ENCODE measurements around the gene FAH. TPM values are rescaled to one million over a fixed set of nuclear protein-coding genes. Genes with fewer than 3 reads are reported as not detected.

Gene FAH
- total RNA-seq, 1 donor, result 27.2 TPM

DNA sequence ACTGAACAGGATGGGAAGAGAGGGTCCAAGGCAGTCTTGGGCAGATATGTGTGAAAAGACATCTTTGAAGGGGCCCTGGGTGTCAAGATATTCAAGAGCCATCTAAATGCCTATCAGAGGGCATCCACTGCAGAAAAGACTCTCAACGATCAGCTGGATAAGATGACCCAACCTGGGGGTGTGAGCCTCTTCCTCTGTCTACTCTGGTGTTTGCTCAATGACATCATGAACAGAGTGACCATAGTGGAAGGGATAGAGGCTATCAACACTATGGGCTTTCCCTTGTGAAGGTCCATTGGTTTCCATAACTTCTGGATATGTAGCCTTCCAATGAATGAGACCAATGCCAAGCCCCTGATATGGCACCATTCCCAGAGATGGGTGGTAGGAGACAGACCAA lies 42.1 kb downstream of the FAH start:
- no peak overlapping the region for H3K4me3 ChIP-seq (ENCODE audit: low read depth, low read length)
- DNase-seq (ENCODE audit: low read depth), result no peak
- TF ChIP-seq, protein P1, sequence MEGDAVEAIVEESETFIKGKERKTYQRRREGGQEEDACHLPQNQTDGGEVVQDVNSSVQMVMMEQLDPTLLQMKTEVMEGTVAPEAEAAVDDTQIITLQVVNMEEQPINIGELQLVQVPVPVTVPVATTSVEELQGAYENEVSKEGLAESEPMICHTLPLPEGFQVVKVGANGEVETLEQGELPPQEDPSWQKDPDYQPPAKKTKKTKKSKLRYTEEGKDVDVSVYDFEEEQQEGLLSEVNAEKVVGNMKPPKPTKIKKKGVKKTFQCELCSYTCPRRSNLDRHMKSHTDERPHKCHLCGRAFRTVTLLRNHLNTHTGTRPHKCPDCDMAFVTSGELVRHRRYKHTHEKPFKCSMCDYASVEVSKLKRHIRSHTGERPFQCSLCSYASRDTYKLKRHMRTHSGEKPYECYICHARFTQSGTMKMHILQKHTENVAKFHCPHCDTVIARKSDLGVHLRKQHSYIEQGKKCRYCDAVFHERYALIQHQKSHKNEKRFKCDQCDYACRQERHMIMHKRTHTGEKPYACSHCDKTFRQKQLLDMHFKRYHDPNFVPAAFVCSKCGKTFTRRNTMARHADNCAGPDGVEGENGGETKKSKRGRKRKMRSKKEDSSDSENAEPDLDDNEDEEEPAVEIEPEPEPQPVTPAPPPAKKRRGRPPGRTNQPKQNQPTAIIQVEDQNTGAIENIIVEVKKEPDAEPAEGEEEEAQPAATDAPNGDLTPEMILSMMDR (IDR thresholded peaks at IDR 0.05; ENCODE audit: insufficient read depth, low read depth, low read length), result no peak

DNA sequence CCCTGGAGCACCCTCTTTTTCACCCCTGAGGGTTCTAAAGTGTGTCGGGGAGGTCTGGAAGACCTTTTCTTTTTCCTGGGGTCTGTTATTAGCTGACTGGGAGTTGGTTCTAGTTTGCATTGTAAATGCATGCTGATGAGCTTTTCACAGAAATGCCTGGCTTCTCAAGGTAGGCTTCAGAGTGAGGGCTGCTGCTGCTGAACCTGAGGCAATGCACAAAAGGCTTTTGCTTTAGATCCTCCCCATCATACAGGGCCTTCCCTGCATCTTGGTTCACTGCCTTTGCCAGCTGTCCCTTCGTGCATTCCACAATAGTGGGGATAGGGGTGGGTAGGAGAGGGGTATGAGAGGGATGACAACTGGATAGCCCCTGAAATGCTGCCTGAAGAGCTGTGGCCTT lies 46.6 kb downstream of the FAH start:
- TF ChIP-seq, protein P1 (IDR thresholded peaks at IDR 0.05; ENCODE audit: insufficient read depth, low read depth, low read length), result no peak
- H3K4me3 ChIP-seq (ENCODE audit: low read depth, low read length), result no peak overlapping the region
- DNase-seq (ENCODE audit: low read depth), result no peak

DNA sequence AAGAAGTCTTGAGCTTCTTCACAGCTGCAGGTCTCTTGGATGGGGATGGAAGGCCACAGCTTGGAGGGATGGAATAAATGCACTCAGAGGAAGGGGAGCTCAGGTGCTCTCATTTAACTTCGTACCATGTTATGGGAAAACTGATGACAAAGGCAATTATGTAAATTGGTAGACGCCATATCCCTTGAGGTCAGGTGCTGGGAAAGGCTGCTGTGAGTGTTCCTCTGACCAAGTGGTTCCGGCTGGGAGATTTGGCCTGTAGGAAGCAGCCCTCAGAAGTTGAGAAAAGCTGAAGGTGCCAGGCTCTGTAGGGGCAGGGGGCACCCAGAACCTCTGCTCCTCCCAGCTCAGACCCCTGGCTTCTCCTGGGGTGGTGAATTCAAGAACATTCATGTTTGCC lies 47.1 kb downstream of the FAH start:
- DNase-seq (ENCODE audit: low read depth), result no peak

DNA sequence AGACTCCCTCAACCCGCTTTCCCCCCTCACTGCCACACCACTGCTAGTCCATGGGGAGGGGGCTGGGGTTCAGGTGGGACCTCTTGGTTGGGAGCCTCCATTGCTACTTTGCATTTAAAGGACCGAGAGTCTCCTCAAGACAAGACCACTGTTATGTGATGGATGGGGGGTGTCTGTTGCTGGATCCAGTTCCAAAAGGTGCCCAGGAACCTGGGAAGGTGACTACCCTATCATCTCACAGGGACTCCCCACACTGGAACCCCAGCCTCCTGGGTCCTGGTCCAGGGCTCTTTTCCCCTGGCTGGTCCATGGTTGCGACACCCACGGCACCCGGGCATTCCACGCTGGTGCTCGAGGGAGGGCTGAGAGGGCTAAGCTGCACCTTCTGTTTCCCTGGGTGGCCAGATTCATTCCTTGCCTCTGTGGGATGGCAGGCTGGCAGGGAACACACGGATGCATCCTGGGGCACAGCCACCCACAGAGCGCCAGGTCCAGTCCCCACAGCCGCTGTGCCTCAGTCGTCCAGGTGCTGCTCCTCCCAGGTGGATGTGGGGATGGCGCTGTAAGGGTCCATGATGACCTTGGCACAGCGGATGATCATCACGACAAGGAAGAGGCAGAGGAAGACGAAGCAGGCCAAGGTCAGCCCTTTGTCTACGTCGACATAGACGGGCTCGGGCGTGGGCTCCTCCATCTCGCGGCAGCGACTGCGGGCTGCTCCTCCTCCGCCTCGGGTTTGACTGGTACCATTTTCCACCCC lies 48.6 kb downstream of the FAH start:
- no peak for DNase-seq (ENCODE audit: low read depth)
- TF ChIP-seq, protein P1 (IDR thresholded peaks at IDR 0.05; ENCODE audit: insufficient read depth, low read depth, low read length), result no peak
- no peak overlapping the region for H3K4me3 ChIP-seq (ENCODE audit: low read depth, low read length)

More for the DNA sequence above, 47.1 kb downstream of the FAH start:
- H3K4me3 ChIP-seq (ENCODE audit: low read depth, low read length), result no peak overlapping the region
- TF ChIP-seq, protein P1 (IDR thresholded peaks at IDR 0.05; ENCODE audit: insufficient read depth, low read depth, low read length), result no peak

DNA sequence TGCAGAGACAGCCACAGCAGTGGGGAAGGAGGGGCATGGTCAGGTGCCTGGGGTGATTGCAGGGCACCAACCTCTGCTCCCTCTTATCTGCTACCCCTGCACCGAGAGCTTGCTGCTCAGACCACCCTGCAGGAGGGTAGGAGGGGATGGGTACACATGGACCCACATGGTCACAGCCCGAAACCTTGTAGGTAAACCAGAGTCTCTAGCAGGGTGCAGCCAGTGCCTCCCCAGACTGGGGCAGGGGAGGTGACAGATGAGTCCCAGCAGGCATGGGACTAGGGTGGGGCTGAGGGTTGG lies 49.2 kb downstream of the FAH start:
- no peak for DNase-seq (ENCODE audit: low read depth)
- TF ChIP-seq, protein P1 (IDR thresholded peaks at IDR 0.05; ENCODE audit: insufficient read depth, low read depth, low read length), result no peak
- H3K4me3 ChIP-seq (ENCODE audit: low read depth, low read length), result no peak overlapping the region

DNA sequence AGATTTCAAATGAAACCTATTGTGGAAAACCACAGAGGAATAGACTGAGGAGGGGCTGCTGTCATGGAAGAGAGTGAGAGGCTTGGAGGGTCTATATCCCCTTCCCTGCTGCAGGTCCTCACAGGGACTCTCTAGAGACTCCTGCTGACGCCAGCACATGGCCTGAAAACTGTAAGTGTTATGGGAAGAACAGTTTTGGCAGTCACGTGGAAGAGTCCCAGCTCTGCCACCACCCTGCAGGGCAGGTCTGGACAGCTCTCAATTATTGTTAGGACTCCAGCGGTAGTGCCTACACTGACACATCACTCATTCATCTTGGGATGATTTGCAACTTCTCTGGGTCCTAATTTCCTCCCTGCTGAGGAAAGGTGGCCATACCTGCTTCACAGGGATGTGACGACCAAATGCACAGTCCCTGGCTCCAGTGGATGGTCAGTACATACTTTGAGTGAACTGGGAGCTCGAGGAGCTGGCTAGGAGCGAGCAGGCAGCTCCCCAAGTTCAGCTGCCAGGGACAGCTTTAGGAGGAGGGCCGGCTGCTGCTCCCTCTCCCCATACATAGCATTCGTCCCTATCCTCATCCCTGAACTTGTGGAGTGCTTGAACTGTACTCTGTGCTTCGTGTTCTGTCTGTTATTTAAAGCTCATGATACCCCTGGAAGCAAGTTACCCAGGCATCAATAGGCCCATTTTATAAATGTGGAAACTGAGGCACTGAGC lies 50.0 kb downstream of the FAH start:
- no peak overlapping the region for H3K4me3 ChIP-seq (ENCODE audit: low read depth, low read length)
- no peak for DNase-seq (ENCODE audit: low read depth)
- TF ChIP-seq, protein P1 (IDR thresholded peaks at IDR 0.05; ENCODE audit: insufficient read depth, low read depth, low read length), result no peak

All from fibroblast of villous mesenchyme (primary cell).